Middle frontal gyrus (tissue), 1 donor: ENCODE measurements around the gene GPR135.

Source experiments
- DNase-seq: peaks from one replicate; pipeline ENCODE4 v3.0.0-alpha.2; 2015; ENCODE audit warnings: low spot score; ENCODE audit errors: extremely low spot score

GPR135 gene, protein sequence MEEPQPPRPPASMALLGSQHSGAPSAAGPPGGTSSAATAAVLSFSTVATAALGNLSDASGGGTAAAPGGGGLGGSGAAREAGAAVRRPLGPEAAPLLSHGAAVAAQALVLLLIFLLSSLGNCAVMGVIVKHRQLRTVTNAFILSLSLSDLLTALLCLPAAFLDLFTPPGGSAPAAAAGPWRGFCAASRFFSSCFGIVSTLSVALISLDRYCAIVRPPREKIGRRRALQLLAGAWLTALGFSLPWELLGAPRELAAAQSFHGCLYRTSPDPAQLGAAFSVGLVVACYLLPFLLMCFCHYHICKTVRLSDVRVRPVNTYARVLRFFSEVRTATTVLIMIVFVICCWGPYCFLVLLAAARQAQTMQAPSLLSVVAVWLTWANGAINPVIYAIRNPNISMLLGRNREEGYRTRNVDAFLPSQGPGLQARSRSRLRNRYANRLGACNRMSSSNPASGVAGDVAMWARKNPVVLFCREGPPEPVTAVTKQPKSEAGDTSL

DNA sequence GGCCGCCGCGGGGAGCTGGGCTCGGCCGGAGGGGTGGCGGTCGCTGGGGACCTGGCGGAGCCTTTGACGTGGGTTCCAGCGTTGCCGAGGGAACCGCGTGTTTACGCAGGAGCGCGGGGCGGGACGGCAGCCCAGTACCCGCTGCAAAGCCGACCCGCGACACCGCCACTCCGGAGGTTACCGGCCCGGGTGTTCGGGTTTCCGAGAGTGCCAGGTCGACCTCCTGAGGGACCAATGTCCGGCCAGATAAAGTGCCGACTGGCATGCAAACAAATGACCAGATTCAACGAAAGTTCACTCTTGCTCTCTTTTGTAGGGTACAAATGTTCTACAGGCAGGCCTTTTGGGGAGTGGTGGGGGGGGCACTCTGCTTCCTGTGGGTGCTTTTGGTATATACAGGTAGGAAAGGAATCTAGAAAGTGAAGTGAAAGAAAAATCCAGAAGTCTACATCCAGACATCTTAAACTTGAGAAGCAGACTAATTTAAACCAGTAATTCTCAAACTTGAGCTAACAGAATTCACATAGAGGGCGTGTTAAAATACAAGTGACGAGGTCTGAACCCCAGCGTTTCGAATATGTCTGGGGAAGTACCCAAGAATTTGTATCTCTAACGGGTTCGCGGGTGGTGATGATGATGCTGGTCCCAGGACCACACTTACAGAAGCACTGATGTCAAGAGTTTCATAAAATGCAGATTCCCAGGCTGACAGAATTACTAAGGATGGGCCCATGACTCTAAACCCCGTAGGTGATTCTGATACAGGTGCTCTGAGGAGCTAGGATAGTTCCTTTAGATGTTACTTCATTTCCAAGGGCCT, at the start of gene GPR135:
GPR135 (minus strand) TSS at position 65 of the 820 bp plus-strand sequence. CDS start 154 bp downstream, outside the sequence.
- DNase-seq: no peak

DNA sequence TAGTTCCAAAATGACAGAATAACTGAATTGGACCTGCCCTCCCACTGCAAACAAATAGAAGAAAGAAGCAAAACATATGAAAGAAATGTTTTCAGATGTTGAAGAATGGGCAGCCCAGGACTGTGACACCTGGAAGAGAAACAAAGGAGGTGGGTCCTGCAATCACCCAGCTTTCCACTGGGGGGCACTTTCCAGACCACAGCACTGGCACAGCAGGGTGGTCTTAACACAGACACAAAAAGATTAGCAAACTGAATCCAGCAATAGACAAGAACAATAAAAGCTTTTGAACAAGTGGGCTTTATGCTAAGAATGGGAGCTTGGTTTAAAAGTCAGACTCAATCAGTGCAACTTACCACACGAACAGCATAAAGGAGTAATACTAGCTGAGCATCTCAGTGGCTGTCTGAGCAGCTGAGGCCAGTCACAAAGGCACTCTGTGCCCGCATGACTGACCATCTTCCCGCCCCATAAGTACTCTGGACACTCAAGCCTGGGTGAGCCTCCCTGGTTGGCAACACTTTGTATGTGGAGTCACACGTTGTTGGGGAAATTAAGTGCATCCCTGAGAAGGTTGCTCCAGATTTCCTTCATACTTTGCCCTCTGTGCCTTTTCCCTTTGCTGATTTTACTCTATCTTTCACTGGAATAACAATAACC, 46.9 kb upstream of the GPR135 start:
- DNase-seq: no peak

DNA sequence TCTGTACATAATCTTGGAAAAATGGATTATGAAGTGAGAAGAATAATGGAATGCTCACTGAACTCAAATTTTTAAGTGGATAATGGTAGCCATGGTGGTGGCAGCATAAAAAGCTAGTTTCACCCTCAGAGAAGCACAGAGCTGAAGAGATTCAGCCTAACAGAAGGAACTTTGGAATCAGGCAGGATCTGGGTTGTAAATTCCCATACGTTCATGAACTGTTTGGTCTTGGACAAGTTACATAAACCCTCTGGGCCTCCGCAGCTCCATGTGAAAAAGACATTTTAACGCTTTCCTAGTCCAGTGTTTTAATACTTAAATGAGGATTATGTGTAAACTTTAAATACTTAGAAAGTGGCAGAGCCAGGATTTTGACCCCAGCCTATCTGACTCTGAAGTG, 45.8 kb upstream of the GPR135 start:
- no peak for DNase-seq

DNA sequence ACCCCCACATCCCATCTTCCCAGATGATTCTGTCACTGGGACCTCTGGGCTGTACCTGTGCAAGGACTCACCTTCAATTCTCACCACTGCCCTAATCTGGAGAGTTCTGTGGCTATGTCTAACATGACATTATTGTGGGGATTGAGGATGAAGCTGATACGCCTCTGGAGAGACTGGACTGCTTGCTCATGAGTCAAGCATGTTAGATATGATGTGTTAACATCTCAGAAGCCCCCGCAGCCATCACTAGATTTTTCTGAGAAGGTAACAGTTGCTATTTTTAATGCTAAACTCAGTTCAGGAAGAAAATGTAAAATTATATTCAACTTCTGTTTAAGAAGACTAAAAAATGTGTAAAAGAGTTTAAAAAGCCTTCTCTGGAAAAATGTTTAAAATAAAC, 44.8 kb upstream of the GPR135 start:
- DNase-seq: no peak

DNA sequence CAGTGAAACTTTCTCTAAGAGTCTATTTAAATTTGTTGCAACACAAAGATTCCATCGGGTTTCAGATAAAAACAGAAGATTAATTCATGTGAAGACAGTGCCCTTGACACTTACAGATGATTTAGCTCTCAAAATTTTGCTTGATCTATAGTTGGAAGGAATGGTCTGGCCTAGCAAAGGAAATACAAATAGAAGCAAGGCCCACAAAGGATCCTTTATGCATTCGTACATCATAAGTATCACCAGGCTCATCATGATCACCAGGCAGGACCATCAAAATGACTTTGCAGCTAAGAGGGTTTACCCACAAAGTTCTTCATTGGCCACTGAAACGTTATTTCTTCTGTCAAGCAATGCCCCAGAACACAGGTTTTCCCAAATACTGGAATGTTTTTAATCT, 43.9 kb upstream of the GPR135 start:
- DNase-seq: no peak

DNA sequence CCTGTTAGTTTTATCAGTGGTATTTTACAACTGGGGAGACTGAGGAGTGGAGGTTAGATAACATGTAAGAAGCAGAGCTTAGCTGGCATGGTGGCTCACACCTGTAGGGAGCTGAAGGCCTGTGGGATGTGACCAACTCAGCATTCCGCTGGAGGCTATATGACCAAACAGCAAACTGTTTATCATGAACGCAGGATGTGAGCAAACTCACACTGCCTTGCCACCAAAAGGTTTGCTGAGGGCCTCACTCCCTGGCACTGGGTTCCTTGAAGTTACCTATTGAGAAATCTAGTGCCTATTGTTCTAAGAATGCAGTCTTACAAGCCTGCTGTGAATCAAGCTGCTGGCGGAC, 42.5 kb upstream of the GPR135 start:
- no peak for DNase-seq

DNA sequence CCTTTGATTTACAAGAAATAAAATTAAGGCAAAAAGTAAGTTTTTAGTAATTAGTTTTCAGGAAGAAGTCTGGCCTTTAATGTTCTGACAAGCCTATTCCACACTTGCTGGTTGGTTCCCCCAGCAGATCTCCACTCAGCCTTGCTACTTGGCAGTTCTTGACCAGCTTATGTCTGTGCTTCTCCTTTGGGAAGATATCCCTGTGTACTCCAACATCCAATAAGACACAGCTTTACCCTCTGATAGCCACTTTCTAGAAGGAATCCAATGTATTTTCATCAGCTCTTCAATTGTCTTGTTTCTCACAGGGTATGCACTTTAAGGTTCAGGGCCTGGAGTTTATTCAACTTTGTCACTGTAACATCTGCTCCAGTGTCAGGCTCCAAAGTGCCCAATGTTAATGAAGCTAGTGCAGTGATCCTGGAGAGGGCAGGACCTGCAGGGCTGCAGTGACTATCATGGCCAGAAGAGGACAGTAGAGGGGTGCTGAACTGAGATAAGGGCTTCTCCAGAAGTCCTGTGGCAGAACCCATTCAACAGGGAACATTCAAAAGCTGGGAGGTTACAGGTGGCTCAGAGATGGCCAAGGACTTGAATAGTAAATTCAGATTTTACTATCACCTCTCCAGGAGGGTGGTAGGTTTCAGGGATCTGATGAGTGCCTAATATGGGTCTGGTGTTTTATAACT, 42.0 kb upstream of the GPR135 start:
- no peak for DNase-seq

DNA sequence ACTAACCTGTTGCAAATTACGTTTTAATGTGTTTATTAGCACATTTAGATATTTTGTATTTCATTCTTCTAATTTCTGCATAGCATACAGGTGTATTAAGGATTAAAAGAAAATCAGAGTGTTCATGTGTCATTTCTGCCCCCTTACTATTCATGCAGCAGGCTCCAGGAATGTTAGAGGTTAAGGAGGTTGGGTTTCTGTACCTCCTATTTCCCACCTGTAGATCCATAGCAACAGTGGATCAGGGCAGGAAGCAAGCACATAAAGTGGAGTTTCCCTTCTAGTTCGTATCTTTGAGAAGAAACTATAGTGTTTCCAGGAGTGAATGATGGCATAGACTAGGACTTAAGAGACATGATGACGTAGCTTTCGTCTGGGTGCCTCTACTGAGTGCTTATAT, 38.1 kb upstream of the GPR135 start:
- no peak for DNase-seq

DNA sequence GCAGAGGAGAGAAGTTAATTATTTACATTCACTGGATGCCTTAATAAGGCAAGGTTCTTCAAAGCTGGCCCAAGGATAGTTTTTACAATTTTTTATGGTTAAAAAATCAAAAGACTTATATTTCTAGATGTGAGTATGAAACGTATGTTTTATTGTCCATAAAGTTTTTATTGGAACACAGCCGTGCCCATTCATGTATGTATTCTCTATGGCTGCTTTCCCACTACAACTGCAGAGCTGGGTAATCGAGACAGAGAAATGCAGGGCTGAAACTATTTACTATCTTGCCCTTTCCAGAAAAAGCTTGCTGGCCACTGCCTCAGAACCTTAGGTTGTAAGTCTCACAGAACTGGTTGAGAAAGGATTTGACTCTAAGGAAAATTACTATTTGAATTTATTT, 35.6 kb upstream of the GPR135 start:
- no peak for DNase-seq

DNA sequence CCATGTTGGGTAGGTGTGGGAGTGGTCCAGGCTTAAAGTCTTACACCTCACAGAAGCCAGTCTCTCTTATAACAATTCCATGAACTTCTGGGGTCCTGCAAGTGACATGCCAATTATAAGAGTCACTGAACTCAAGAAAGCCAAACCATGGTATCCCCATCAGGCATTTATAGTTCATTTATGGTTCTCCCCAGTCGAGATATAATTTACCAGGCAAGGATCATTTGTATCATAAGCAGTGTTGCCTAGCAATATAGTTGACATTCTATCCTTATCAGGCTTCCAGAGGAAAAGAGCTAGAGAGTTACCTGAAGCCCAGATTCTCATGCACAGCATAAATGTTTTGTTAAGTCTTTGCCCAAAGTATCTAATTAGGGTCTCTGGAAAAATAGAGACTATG, 27.2 kb upstream of the GPR135 start:
- no peak for DNase-seq

DNA sequence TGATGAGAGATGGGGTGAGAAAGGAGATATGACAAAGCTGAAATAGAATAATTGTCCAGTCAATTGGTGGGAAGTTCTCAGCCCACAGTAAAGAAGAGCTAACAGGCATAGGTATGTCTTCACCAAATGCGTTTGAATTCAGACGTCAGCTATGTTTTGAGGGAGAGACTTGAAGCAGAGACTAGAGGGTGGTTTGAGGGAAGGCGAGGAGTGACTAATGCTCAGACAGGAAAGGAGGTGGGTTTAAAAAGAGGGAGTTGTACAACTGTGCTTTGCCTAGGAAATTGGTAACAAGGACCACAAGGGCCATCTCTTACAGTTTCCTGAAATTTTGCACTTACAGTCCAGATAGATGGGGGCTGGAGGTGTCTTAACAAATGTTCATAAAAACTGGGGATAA, 25.6 kb upstream of the GPR135 start:
- DNase-seq: no peak

DNA sequence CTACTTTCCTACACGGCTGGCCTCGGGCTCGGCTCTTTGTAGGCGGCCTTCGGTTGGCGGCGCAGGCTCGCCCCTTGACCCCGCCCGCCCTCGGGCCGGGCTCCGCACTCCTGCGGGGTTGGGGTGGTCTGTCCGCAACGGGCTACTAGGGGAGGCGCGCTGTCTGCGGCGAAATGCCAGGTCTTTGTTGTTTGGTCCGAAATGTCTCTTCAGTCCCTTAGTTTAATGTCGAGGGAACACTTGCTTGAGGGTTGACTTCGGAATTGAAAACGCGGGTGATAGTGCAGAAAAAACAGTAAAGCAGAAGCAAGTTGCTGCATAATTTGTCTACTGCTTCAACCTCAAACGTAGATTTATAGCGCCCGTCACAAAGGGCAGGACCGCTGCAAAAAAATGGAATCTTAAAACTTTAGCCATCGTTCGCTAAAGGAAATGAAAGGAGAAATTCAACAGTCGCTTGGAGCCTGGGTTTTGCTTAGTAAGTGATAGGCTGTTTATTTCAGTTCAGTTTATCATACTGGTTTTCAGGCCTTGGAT, 19.5 kb upstream of the GPR135 start:
- DNase-seq: no peak

DNA sequence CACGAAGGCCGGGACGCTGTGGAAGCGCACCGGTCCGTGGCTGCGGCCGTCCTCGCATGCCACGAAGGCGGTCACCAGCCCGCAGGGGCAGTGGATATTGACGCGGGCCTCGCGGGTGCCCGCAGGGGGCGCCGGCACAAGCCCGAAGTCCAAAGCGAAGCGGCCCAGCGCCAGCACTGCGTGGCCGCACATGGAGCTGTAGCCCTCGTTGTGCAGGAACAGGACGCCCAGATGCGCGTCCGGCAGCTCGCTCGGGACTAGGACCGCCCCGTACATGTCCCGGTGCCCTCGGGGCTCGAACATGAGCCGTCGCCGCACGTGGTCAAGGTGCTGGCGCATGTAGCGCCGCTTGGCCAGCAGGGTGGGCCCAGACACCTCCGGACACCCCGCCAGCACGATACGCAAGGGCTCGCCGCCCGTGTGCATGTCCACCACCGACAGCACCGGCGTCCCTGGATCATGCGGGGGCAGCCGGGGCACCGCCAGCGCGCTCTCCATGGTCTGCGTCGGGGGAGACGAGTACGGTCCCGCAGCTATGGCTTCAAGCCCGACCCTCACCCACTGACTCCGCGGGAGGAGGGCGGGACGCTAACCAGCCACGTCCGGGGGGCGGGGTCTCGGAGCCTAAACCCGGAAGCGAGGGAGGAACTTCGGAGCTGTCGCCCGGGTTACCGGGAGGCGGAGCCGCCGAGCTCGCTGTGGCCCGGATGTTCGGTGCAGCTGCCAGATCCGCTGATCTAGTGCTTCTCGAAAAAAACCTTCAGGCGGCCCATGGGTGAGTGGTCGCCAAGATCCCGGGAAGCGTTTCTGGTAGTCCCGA, 18.8 kb upstream of the GPR135 start, which contains the start of the genes JKAMP and L3HYPDH:
JKAMP (plus strand) TSS at position 699 of the 820 bp plus-strand sequence; CDS start at position 772, 73 bp downstream.
L3HYPDH (minus strand) TSS at position 590 of the 820 bp plus-strand sequence; CDS start at position 498, 92 bp downstream.
- DNase-seq: peak; percentile 94

DNA sequence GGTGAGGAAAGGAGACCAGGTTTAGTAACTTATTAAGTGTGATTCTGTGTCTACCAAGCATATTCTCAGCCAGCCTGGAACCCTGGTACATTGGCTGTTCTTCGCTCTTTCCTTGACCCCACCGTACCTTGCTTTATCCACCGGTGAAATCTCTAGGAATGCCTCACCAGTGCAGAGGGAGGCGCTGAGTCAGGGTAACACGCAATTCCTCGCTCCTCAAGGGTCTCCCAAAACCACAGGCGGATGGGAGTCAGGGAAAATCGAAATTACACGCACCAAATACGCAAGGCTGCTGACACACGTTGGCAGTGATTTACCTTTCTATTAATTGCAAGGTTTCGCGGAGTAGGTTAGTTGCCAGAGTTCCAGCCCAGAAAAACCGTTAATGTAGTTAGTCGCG, 18.2 kb upstream of the GPR135 start:
- no peak for DNase-seq

DNA sequence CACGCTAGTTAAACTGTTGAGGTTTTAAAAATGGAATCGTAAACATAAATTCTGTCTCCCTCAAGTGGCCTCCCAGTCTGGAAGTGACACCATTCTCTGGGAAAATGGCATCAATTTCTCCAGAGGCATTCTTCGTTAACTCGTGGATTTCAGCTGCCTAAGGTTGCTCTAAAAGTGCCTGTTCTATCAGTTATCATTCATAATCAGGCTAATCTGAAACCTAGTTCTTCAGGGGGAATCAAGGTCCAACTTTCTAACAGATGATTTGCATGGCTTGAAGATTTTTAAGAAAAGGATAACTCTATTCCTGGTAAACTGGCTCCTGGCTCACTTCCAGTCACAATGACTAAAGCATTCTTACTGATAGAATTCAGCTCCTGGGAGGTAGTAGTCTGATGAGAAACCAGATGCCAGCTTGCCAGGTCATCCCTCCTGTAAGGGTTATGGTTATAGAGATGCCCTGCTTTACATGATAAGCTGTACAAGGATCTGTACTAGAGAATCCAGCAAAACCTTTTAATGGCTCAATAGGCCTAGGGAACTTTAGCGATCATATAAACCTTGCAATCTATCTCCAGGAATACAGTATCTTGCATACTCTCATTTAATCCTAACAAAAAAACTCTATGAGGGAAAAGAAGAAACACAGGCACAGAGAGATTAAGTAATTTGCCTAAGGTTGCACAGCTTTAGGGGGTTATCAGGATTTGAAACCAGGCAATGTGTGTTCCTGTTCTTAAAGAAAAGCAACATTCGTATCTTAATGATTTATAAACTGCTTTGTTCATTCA, 17.6 kb upstream of the GPR135 start:
- DNase-seq: no peak

DNA sequence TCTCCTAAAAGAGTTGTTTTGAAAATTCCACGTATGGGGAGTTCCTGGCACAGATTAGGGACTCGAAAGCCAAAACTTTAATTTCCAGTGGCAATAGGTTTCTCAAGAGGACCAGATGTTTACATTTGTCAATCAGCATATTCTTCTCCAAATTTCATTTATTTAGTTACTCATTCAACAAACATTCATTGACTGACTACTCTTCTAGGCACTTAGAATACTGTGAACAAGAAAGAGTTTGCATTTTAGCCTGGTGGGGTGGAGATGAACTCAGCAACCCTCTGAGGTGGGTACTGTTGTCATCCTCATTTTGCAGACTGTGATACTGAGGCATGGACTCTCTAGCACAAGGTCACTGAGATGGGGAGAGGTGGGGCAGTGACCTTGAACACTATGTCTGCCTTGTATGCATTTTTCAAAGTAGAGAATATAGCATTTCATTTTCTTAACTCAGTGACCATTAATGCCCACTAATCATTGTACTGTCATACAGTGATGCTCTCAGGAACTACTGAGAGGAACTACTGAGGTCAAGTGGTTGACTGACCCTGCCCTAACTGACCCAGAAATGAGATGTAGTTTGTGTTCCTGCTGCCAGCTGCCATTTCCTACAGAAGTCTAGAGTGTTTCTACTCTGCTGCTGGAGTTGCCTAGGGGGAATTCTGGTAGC, 16.8 kb upstream of the GPR135 start:
- no peak for DNase-seq

DNA sequence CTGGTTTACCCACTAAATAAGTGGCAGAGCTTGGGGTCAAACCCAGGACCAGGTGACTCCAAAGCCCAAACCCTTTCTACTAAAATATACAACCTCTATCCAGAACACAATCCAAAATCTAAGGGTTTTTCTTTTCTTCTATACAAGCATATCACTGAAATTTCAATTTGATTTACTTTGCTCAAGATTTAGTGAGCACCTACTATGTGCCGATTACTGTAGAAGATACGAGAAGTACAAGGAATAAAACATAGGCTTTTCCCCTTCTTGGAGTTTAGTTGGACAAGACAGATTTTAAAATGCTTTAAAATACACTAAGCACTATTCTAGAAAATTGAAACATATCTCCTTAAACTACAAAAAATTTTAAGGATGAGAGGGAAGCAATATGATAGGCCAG, 16.2 kb upstream of the GPR135 start:
- no peak for DNase-seq

DNA sequence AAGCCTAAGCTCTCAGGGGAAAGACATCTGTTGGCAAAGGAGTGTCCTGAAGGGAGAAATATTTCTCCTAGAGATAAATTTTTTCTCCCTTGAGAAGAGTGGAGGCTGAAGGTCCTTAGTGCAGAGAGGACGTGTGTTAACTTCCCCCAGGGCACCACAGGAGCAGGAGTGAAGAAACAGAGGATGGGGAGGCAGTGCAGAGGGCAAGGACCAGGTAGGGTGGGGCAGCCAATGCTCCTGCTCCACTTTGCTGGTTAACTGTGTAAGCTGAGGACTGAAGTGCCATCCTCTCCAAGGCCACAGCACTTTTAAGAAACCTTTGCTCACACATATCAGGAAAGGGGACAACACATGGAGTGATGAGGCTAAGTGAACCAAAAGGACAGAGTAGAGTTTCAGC, 15.0 kb upstream of the GPR135 start:
- DNase-seq: no peak

DNA sequence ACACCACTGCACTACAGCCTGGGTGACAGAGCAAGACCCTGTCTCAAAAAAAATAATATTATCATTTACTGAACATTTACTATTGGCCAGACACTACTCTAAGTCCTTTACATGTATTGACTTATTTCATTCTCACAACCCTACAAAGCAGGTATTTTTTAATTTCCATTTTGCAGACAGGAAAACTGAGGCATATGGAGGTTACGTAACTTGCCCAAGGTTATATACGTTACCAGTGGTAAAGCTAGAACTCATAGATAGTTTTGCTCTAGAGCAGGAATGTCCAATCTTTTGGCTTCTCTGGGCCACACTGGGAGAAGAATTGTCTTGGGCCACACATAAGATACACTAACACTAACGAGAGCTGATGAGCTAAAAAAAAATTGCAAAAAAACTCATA, 13.4 kb upstream of the GPR135 start:
- DNase-seq: no peak
